ENCODE data around the gene KCNQ1. TPM values are rescaled to one million over a fixed set of nuclear protein-coding genes. Genes with fewer than 3 reads are reported as not detected.

The KCNQ1 gene
- total RNA-seq, 1 experiment from 2014 or later: 10.7 TPM

DNA sequence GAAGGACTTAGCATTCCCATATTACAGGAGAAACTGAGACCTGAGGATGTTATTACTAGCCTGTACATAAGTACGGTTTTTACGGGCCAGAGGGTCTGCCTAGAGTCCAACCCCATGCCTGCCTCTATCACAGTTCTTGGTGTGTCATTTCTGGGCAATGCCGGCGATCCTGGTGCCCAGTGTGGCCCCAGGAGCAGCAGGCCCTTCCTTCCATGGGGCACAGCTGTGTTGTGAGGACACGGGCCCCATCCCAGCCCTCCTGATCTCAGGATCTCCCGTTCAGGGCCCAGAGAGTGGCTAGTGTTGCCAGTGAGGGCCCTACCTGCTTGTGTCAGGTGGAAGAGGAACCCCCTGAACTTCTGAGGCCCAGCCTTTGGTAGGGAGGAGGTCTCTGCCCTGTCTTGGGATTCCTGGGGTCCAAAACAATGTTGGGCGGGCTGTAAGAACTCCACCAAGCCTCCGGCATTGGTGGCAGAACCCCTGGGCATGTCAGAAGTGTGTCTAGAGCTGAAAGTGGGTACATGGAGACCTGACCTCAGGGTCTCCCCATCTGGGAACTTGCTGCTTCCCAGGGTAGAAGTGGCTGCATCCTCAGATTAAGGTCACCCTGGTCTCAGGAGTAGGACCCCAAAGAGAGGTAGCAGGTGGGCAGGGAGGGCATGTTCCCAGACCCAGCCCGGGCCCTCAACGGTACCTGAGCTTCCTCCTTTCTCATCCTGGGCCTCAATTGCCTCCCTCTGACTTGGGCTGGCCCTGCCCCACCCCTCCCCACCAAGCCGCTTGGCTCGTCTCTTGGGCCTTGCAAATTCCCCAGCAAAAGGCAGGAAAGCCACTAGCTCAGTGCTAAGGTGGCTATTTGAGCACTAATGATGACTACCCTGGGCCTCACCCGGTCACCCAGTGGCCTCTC, 329.6 kb downstream of the KCNQ1 start (continued):
- TF ChIP-seq, protein P1, sequence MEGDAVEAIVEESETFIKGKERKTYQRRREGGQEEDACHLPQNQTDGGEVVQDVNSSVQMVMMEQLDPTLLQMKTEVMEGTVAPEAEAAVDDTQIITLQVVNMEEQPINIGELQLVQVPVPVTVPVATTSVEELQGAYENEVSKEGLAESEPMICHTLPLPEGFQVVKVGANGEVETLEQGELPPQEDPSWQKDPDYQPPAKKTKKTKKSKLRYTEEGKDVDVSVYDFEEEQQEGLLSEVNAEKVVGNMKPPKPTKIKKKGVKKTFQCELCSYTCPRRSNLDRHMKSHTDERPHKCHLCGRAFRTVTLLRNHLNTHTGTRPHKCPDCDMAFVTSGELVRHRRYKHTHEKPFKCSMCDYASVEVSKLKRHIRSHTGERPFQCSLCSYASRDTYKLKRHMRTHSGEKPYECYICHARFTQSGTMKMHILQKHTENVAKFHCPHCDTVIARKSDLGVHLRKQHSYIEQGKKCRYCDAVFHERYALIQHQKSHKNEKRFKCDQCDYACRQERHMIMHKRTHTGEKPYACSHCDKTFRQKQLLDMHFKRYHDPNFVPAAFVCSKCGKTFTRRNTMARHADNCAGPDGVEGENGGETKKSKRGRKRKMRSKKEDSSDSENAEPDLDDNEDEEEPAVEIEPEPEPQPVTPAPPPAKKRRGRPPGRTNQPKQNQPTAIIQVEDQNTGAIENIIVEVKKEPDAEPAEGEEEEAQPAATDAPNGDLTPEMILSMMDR (IDR thresholded peaks at IDR 0.05 in 2 of 3, conservative IDR thresholded peaks at IDR 0.05 in 1 of 3; ENCODE audit: borderline replicate concordance in 1 of 3, insufficient read depth in 1 of 3, low read depth in 2 of 3, low read length in 2 of 3): no peak
- TF ChIP-seq YY1 (IDR thresholded peaks at IDR 0.05; ENCODE audit: extremely low read depth, insufficient replicate concordance, low read depth, low read length) (no peak), ZFX (IDR thresholded peaks at IDR 0.05) (no peak), SP1 (IDR thresholded peaks at IDR 0.05; ENCODE audit: low read depth) (no peak), ZNF274 (IDR thresholded peaks at IDR 0.05; ENCODE audit: low read depth, low read length) (no peak)

DNA sequence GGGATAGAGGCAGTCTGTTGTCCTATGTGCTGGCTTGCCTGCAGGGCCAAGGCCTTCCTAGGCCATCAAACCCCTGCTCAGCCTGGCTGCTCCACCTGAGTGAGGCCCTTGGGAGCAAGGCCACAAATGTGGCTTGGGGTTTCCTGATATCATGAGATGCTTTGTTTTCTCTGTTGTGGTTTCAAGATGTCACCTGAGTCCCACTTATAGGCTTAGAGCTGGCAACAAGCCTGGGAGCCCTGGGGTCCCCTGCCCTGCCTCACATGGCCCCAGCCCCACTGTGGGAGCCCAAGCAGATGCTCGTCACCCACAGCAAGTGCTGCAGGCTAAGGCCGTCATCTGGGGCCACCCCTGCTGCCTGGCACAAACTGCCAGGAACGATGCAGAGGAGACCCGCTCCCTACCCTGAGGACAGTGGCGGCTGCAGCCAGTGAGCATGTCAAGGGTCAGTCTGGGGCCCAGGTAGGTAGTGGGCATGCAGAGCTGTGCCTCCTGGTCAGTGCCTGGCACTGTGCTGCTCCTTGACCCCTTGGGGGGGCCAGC, 330.3 kb downstream of the KCNQ1 start:
- CTCF ChIA-PET: no interaction called here

More for the DNA sequence above, 330.3 kb downstream of the KCNQ1 start:
- ATAC-seq: no peak
- BruUV-seq (replicated peaks): no TSS peak
- H3K36me3 ChIP-seq (ENCODE audit: control insufficient read depth in 1 of 2, insufficient read depth in 2 of 2, low read length in 2 of 2): no peaks in the 10 kb centered on the region
- H3K9me3 ChIP-seq (ENCODE audit: control insufficient read depth in 1 of 2, insufficient read depth in 1 of 2, low read depth in 1 of 2, low read length in 2 of 2): no peaks in the 10 kb centered on the region
- DNase-seq (ENCODE audit: low read depth, low spot score): no peak
- peaks cover 18 to 40% of the 10 kb centered on the region in 2 experiments; a peak in 3 of 4 replicates for H3K4me1 ChIP-seq (ENCODE audit: control insufficient read depth in 1 of 2, insufficient read depth in 2 of 2, low read length in 2 of 2)
- intact Hi-C loops (cut with micrococcal nuclease): no loop called here
- ChIA-PET POLR2A (no interaction called here), RAD21 (ENCODE audit: low non-redundant PET in 1 of 2, low total read pairs in 2 of 2, uncharacterized antibody in 2 of 2, unreplicated experiment in 2 of 2) (no interaction called here)
- no peaks in the 10 kb centered on the region for H3K9me2 ChIP-seq (ENCODE audit: insufficient read depth)
- H3K9ac ChIP-seq (ENCODE audit: low read length): no peak overlapping the region
- H3K27me3 ChIP-seq (ENCODE audit: insufficient read depth, low read length): no peaks in the 10 kb centered on the region
- no peak overlapping the region for H3K4me2 ChIP-seq (ENCODE audit: low read length)
- no peak for TF ChIP-seq ZFX (IDR thresholded peaks at IDR 0.05)
- TF ChIP-seq CBX3 (IDR thresholded peaks at IDR 0.05; ENCODE audit: low read depth): no peak
- TF ChIP-seq TCF7L2 (IDR thresholded peaks at IDR 0.05; ENCODE audit: borderline replicate concordance, extremely low read depth, insufficient read depth, insufficient read length): no peak
- TF ChIP-seq, protein P2, sequence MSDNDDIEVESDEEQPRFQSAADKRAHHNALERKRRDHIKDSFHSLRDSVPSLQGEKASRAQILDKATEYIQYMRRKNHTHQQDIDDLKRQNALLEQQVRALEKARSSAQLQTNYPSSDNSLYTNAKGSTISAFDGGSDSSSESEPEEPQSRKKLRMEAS (IDR thresholded peaks at IDR 0.05): no peak
- TF ChIP-seq SIN3A (IDR thresholded peaks at IDR 0.05; ENCODE audit: low read depth): no peak
- no peak for TF ChIP-seq RAD21 (IDR thresholded peaks at IDR 0.05; ENCODE audit: low read depth)
- TF ChIP-seq ELF1 (IDR thresholded peaks at IDR 0.05; ENCODE audit: borderline replicate concordance, low read depth): no peak
- no peak for TF ChIP-seq POLR2A (IDR thresholded peaks at IDR 0.05; ENCODE audit: borderline replicate concordance, extremely low read depth, insufficient read depth, insufficient read length)
- no peak for TF ChIP-seq YY1 (IDR thresholded peaks at IDR 0.05; ENCODE audit: extremely low read depth, insufficient replicate concordance, low read depth, low read length)
- TF ChIP-seq, protein P3, sequence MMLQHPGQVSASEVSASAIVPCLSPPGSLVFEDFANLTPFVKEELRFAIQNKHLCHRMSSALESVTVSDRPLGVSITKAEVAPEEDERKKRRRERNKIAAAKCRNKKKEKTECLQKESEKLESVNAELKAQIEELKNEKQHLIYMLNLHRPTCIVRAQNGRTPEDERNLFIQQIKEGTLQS (IDR thresholded peaks at IDR 0.05): no peak
- TF ChIP-seq FOSL1 (IDR thresholded peaks at IDR 0.05; ENCODE audit: low read depth): no peak
- no peak for TF ChIP-seq EZH2phosphoT487 (IDR thresholded peaks at IDR 0.05; ENCODE audit: borderline replicate concordance)
- TF ChIP-seq, protein P1 (IDR thresholded peaks at IDR 0.05 in 2 of 3, conservative IDR thresholded peaks at IDR 0.05 in 1 of 3; ENCODE audit: borderline replicate concordance in 1 of 3, insufficient read depth in 1 of 3, low read depth in 2 of 3, low read length in 2 of 3): no peak
- H3K4me3 ChIP-seq (replicated peaks in 1 of 2; ENCODE audit: low read depth in 1 of 2, low read length in 2 of 2): no peak overlapping the region
- no peak overlapping the region for H2AFZ ChIP-seq (ENCODE audit: low read depth, low read length, poor library complexity, severe bottlenecking)
- H4K20me1 ChIP-seq (ENCODE audit: insufficient read depth): no peaks in the 10 kb centered on the region
- H3K79me2 ChIP-seq (ENCODE audit: insufficient read depth, low read length): no peaks in the 10 kb centered on the region
- H3K27ac ChIP-seq (ENCODE audit: low read depth, low read length): no peak overlapping the region
